Gastroesophageal sphincter (tissue), 3 donors: ENCODE data around the gene GALNT10.

ENCODE experiments used
- CTCF ChIP-seq, 4 experiments: fragments of 200-600 bp in 2 of 4; fragments of 450-650 bp in 2 of 4; sonication (generic) in 1 of 4; IDR thresholded peaks; one replicate each; pipeline ENCODE4 v1.5.1; 2017 to 2019; ENCODE audit warnings: antibody characterized with exemption in 4 of 4, mild to moderate bottlenecking in 2 of 4, moderate library complexity in 2 of 4
- POLR2A ChIP-seq, 2 donors: fragments of 450-650 bp; IDR thresholded peaks; one replicate each; pipeline ENCODE4 v1.6.1; 2017; ENCODE audit warnings: antibody characterized with exemption in 2 of 2, mild to moderate bottlenecking in 2 of 2, moderate library complexity in 1 of 2
- POLR2AphosphoS5 ChIP-seq: sonication (generic); formaldehyde crosslinking; IDR thresholded peaks from one replicate; pipeline ENCODE4 v1.6.1; 2017; ENCODE audit warnings: antibody characterized with exemption

GRCh38 chr5:154412316-154412715 lies 221.8 kb downstream of the GALNT10 start:
- TF ChIP-seq POLR2A (IDR thresholded peaks at IDR 0.05) (no peak), POLR2AphosphoS5 (no peak), CTCF (IDR thresholded peaks at IDR 0.05) (no peak)
